ENCODE data around the gene CRHR1. TPM values are rescaled to one million over a fixed set of nuclear protein-coding genes. Genes with fewer than 3 reads are reported as not detected.

Gene CRHR1
- polyA plus RNA-seq, 1 donor (not counting 4 experiments of a cell fraction or from before 2014, with no cell fraction given), result not detected

DNA sequence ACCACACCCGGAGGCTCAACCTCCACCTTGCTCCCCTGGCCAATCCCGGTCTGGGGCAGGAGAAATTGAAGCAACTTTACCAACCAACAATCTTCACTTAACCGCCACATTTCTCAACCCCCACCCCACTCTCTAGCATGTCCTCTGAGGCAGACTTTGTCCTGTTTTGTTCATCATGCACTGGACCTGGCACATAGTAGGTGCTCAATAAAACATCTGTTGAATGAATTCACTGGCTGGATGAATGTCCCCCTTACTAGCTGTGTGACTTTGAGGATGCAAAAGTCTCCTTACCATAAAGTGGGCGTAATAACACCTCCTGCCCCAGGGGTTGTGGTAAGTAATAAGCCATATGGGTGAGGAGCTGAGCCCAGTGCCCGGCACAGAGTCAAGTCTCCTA, 66.3 kb downstream of the CRHR1 start:
- Histone ChIP-seq H3K27me3 (ENCODE audit: control insufficient read depth, extremely low read depth, insufficient read depth, low read length) (no peaks in the 10 kb centered on the region), H3K79me2 (ENCODE audit: control insufficient read depth, insufficient read depth, low read length) (no peaks in the 10 kb centered on the region), H3K9me1 (ENCODE audit: control insufficient read depth, extremely low read depth, insufficient read depth, low read length) (no peaks in the 10 kb centered on the region), H3K36me3 (ENCODE audit: control insufficient read depth in 2 of 2, extremely low read depth in 1 of 2, insufficient read depth in 2 of 2, low read length in 2 of 2) (no peaks in the 10 kb centered on the region), H2AFZ (ENCODE audit: control insufficient read depth, low read length) (no peak overlapping the region), H3K4me2 (ENCODE audit: control insufficient read depth, extremely low read depth, insufficient read depth, low read depth, low read length) (no peak overlapping the region), H3K4me1 (ENCODE audit: control insufficient read depth, extremely low read depth, insufficient read depth, low read length) (no peaks in the 10 kb centered on the region), H3K27ac (ENCODE audit: control insufficient read depth, insufficient read depth, low read length) (no peak overlapping the region), H3K4me3 (ENCODE audit: control insufficient read depth in 2 of 3, extremely low read depth in 1 of 3, insufficient read depth in 2 of 3, low read depth in 1 of 3, low read length in 3 of 3) (no peak overlapping the region), H4K20me1 (ENCODE audit: control insufficient read depth, extremely low read depth, insufficient read depth, low read length) (no peaks in the 10 kb centered on the region), H3K9ac (ENCODE audit: control insufficient read depth, extremely low read depth, insufficient read depth, low read length) (no peak overlapping the region), H3K9me3 (ENCODE audit: control insufficient read depth, low read depth, low read length) (no peaks in the 10 kb centered on the region)
- FAIRE-seq (no peak), DNase-seq (ENCODE audit: low read depth, low spot score) (no peak)
- dilution Hi-C loops (cut with MboI; ENCODE audit: extremely low pct_ligation_motif_present, low sequenced_read_pairs), result loop anchor here (25.0 kb wide), 1 partner anchor 213 kb away; no protein-coding TSS in a partner anchor
- no peak for TF ChIP-seq EZH2 (IDR thresholded peaks at IDR 0.05; ENCODE audit: low read length)
- TF ChIP-seq, protein P1, sequence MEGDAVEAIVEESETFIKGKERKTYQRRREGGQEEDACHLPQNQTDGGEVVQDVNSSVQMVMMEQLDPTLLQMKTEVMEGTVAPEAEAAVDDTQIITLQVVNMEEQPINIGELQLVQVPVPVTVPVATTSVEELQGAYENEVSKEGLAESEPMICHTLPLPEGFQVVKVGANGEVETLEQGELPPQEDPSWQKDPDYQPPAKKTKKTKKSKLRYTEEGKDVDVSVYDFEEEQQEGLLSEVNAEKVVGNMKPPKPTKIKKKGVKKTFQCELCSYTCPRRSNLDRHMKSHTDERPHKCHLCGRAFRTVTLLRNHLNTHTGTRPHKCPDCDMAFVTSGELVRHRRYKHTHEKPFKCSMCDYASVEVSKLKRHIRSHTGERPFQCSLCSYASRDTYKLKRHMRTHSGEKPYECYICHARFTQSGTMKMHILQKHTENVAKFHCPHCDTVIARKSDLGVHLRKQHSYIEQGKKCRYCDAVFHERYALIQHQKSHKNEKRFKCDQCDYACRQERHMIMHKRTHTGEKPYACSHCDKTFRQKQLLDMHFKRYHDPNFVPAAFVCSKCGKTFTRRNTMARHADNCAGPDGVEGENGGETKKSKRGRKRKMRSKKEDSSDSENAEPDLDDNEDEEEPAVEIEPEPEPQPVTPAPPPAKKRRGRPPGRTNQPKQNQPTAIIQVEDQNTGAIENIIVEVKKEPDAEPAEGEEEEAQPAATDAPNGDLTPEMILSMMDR (optimal IDR thresholded peaks at IDR 0.05 in 1 of 3, IDR thresholded peaks at IDR 0.05 in 1 of 3, conservative IDR thresholded peaks at IDR 0.05 in 1 of 3; ENCODE audit: extremely low read depth in 1 of 3, insufficient read depth in 2 of 3, low read length in 3 of 3), result no peak

DNA sequence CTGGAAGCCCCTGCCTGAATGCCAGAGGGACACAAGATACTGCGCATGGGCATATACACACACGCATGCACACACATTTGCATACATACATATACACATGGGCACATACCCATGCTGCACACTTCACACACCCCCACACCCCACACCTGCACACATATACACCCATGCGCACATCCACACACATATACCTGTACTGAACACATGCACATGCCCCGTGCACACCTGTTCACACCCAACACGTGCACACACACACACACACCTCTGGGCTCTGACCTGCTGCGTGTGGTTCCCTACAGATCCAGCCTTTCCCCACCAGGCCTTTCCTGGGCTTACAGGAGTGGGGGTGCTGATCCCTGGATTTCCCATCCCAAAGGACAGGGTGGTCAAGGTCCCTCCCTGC, 66.9 kb downstream of the CRHR1 start:
- no peaks in the 10 kb centered on the region for H3K27me3 ChIP-seq (ENCODE audit: control insufficient read depth, extremely low read depth, insufficient read depth, low read length)
- H2AFZ ChIP-seq (ENCODE audit: control insufficient read depth, low read length), result no peak overlapping the region
- H3K9ac ChIP-seq (ENCODE audit: control insufficient read depth, extremely low read depth, insufficient read depth, low read length), result no peak overlapping the region
- dilution Hi-C loops (cut with MboI; ENCODE audit: extremely low pct_ligation_motif_present, low sequenced_read_pairs), result loop anchor here (25.0 kb wide), 1 partner anchor 214 kb away; no protein-coding TSS in a partner anchor
- H3K79me2 ChIP-seq (ENCODE audit: control insufficient read depth, insufficient read depth, low read length), result no peaks in the 10 kb centered on the region
- H4K20me1 ChIP-seq (ENCODE audit: control insufficient read depth, extremely low read depth, insufficient read depth, low read length), result no peaks in the 10 kb centered on the region
- FAIRE-seq, result no peak
- no peak for DNase-seq (ENCODE audit: low read depth, low spot score)
- TF ChIP-seq, protein P1 (optimal IDR thresholded peaks at IDR 0.05 in 1 of 3, IDR thresholded peaks at IDR 0.05 in 1 of 3, conservative IDR thresholded peaks at IDR 0.05 in 1 of 3; ENCODE audit: extremely low read depth in 1 of 3, insufficient read depth in 2 of 3, low read length in 3 of 3), result no peak
- TF ChIP-seq EZH2 (IDR thresholded peaks at IDR 0.05; ENCODE audit: low read length), result no peak
- H3K9me3 ChIP-seq (ENCODE audit: control insufficient read depth, low read depth, low read length), result no peaks in the 10 kb centered on the region
- H3K4me2 ChIP-seq (ENCODE audit: control insufficient read depth, extremely low read depth, insufficient read depth, low read depth, low read length), result no peak overlapping the region
- no peak overlapping the region for H3K4me3 ChIP-seq (ENCODE audit: control insufficient read depth in 2 of 3, extremely low read depth in 1 of 3, insufficient read depth in 2 of 3, low read depth in 1 of 3, low read length in 3 of 3)
- no peaks in the 10 kb centered on the region for H3K36me3 ChIP-seq (ENCODE audit: control insufficient read depth in 2 of 2, extremely low read depth in 1 of 2, insufficient read depth in 2 of 2, low read length in 2 of 2)
- H3K27ac ChIP-seq (ENCODE audit: control insufficient read depth, insufficient read depth, low read length), result no peak overlapping the region
- H3K9me1 ChIP-seq (ENCODE audit: control insufficient read depth, extremely low read depth, insufficient read depth, low read length), result no peaks in the 10 kb centered on the region
- H3K4me1 ChIP-seq (ENCODE audit: control insufficient read depth, extremely low read depth, insufficient read depth, low read length), result no peaks in the 10 kb centered on the region

Measured in keratinocyte (primary cell).